Astrocyte (in vitro differentiated cells and primary cell): ENCODE results near the gene SFSWAP.

Experiments
- CTCF ChIP-seq: IDR thresholded peaks from 2 replicates; pipeline ENCODE4 v1.5.1; 2011; ENCODE audit warnings: low read depth, mild to moderate bottlenecking, inconsistent platforms, low read length, moderate library complexity; ENCODE audit not compliant: insufficient read depth
- EZH2 ChIP-seq: IDR thresholded peaks from 2 replicates; pipeline ENCODE4 v1.6.1; 2012; ENCODE audit warnings: mild to moderate bottlenecking, low read length, inconsistent platforms; ENCODE audit not compliant: insufficient read depth

GRCh38 chr12:131671871-131672270 lies 39.0 kb upstream of the SFSWAP start:
- TF ChIP-seq CTCF (no peak), EZH2 (no peak)
